Hippocampal formation (tissue), 2 donors: ENCODE measurements around the gene OPA3.
A peak's percentile ranks its signal among the peaks of the same experiment; 100 is the strongest.

ENCODE experiments used
- DNase-seq, 2 donors: peaks; one replicate each; lab custom pipeline; 2025; lab: John Stamatoyannopoulos, UW

OPA3 gene

DNA sequence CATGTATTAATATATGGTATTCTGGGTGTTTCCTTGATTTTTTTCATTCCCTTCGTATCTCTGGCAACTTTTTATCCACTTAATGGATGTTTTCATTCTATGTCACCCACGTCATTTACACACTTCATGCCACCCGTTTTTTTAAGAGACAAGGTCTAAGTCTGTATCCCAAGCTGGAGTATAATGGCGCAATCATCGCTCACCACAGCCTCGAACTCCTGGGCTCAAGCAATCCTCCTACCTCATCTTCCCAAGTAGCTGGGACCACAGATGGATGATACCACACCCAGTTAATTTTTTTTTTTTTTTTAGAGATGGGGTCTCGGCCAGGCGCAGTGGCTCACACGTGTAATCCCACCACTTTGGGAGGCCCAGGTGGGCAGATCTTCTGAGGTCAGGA is 80.7 kb downstream of the OPA3 start:
- DNase-seq = no peak

DNA sequence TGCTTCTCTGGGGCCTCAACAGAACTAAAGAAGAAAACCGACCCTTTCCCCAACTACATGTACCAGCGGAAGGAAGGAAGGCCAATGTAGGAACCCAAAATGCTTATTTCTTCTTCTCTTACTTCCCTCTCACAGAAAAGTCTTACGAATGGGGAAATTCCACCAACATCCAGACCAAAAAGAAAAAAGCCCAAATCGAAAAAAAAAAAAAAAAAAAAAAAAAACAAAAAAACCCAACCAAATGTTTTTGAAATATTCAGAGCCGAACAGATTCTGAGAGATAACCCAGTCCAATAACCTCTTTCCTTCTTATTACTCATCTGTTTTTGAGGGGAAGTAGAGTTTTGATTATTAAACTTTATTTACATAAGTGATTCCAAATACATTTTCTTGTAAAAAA is 82.5 kb downstream of the OPA3 start:
- DNase-seq = no peak

GRCh38 chr19:45501730-45502014 is 82.9 kb downstream of the OPA3 start:
- DNase-seq = no peak

DNA sequence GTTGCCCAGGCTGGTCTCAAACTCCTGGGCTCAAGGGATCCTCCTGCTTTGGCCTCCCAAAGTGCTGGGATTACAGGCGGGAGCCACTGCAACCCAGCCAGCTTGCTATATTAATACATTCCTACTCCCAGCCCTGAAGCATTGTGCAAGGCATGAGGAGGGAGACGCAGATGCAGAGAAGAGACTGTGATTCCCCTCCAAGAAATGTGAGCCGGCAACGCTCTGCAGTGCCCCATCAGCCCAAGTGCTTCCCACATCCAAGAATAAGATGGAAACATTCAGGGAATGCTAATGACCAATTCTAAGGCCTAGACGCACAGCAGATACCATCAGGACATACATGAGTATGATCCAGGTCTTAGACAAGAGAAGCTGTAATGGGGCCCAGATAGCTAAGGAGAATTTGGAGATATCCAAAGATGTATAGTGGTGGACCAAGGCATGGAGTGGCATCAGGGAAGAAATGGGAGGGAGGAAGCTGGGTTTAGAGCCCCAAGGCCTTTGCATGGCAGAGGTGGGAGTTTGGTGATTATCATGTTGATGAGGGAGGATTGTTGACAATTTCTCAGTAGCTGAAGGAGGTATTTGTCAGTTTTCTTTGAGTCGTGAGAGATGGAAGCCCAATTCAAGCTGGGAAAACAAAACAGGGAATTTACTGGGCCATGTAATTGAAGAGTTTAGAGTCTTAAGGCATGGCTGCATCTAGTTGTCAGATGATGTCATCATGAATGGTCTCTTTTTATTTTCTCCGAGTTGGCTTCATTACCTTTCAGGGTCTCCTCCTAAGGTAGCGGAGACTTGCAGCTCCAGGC is 83.5 kb downstream of the OPA3 start:
- no peak for DNase-seq

GRCh38 chr19:45499196-45500180 is 85.1 kb downstream of the OPA3 start:
- no peak for DNase-seq

GRCh38 chr19:45498411-45499195 is 86.0 kb downstream of the OPA3 start, which contains the start of gene PPM1N:
PPM1N (plus strand) TSS chr19:45498443; CDS start chr19:45498473, 30 bp downstream.
- DNase-seq = no peak

GRCh38 chr19:45497791-45498190 is 86.8 kb downstream of the OPA3 start:
- no peak for DNase-seq

- DNase-seq = no peak
These were observed 88.2 kb downstream of the OPA3 start for GRCh38 chr19:45496349-45496953.

DNA sequence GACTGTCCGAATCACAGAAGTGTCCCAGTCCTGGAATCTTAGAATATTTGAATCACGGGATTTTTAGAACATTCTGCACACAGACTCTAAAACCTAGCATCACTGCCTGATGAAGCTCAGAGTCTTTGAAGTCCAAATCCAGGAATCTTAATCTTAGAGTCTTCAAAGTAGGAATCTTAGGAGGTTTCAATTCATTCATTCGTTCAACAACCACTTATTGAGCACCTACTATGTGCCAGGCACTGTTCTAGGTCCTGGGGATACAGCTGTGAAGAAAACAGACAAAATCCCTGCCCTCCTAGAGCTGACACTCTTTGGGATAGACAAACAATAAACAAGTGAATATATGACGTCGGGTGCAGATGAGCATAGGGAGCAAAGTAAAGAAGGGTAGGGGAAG is 89.4 kb downstream of the OPA3 start:
- no peak for DNase-seq

DNA sequence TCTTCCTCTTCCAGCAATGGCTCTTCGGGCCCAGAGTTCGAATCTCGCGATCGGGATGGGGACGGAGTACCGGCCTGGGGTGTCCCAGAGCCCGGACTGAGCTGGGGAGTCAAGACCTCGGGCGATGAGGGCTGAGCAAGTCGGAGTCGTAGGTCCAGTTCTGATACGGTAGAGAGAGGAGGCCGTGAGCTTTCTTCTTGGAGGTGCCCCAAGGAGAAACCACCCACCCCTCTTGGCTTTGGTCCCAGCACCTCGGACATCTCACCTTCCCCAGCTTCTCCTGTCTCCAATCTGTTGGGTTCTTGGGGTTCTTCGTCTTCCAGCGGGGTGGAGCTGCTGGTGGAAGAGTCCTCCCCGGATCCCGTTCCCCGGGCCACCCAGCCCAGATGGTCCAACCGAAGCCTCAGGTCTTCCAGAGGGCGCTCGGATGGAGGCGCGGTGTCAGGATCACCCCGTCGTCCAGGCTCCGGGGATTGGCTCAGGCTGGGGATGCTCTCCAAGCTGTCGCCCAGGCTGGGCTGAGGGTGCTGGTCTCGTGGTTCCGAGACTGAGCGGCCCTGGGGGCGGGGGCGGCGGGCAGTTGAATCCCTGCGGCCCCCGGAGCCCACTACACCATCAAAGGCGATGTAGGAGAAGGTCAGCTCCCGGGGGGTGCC is 90.2 kb downstream of the OPA3 start:
- DNase-seq = no peak

DNA sequence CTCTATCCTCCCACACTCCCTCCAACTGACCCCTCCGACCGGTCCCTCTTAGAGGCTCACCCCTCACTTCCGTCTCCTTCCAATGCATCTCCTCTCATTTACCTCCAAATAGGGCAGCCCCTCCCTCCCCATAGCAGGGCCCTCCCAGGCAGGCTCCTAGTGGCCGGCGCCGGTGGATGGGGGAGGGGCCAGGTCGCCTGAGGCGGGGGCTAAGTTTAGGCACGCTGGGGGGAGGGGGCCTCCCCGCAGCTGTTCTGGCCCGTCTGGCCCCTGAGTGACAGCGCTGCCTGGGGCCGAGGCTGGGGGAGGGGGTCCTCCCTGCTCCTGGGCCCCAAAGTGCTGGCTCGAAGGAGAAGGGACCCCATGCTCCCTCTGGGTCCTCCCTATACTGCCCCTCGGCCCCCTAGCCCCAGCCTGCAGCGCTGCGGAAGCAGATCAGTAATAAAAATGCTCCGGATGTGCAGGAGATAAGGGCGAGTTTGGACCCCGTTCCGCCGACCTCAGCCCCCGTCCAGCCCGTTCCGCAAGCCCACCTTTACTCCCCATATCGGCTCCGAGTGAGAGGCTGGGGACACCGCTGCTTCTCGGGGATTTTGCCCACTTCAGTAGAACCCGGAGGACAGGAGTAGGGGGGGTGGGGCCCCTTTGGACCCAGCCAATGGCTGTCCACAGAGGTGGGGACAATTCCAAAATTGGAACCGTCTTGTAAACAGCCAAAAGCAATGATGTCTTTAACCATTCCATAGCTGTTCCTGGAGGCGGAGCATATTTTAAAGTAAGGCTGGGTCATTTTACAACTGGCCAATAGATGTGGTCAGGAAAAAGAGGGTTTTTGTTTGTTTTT is 91.8 kb downstream of the OPA3 start:
- DNase-seq = peak in 1 of 2 donors; percentile 13

- no peak for DNase-seq
These were observed 92.4 kb downstream of the OPA3 start for GRCh38 chr19:45492137-45492626.

GRCh38 chr19:45489216-45489855 is 95.3 kb downstream of the OPA3 start:
- DNase-seq = no peak

GRCh38 chr19:45488708-45489107 is 95.9 kb downstream of the OPA3 start:
- DNase-seq = no peak

GRCh38 chr19:45485305-45486077 is 99.1 kb downstream of the OPA3 start:
- peak; percentile 88 to 94 for DNase-seq

DNA sequence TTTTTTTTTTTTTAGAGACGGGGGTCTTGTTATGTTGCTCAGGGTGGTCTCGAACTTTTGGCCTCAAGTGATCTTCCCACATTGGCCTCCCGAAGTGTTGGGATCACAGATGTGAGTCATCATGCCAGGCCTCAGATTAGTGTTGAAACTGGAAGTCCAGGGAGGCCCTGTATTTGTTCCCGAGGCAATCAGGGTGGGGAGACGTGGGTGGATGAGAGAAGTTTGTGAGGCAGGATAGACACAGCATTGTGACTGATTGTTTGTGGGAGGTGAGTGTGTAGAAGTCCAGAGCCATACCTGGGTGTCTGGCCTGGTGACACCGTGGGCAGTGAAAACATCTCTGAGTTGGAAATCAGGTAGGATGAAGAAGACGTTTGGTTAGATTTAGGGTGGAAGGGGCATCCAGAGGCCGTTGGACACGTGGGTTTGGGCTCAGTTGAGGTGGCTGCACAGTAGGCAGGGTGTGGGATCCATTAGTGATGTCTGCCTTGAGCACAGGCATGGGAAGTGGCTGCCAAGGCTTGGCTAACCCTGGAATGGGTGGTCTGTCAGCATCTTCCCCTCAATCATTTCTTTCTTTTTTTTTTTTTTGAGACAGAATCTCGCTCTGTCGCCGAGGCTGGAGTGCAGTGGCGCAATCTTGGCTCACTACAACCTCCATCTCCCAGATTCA is 100.2 kb downstream of the OPA3 start:
- no peak for DNase-seq

- no peak for DNase-seq
These were observed 101.6 kb downstream of the OPA3 start for GRCh38 chr19:45483033-45483432.
